Esophagus muscularis mucosa (tissue), 4 donors: Measurements from ENCODE around the gene ZFHX3. TPM values are rescaled to one million over a fixed set of nuclear protein-coding genes. Genes with fewer than 3 reads are reported as not detected.

Experiments used
- DNase-seq: peaks from one replicate; pipeline ENCODE4 v3.0.0-alpha.2; 2017; ENCODE audit errors: extremely low spot score
- H3K27ac ChIP-seq, 4 donors: fragments of 200-600 bp; sonication (generic); replicated peaks in 1 of 4; 1 replicate in 3 of 4; 2 replicates in 1 of 4; pipeline ENCODE4 v1.5.1; 2016 to 2019; ENCODE audit warnings: mild to moderate bottlenecking in 1 of 4
- H3K27me3 ChIP-seq, 4 donors: fragments of 200-600 bp; sonication (generic); one replicate each; pipeline versions ENCODE4 v1.5.1 to v1.6.0; 2016 to 2019
- H3K36me3 ChIP-seq, 4 donors: fragments of 200-600 bp; sonication (generic); one replicate each; pipeline ENCODE4 v1.5.1; 2016 to 2019
- H3K4me1 ChIP-seq, 4 donors: fragments of 200-600 bp; sonication (generic); one replicate each; pipeline ENCODE4 v1.5.1; 2016 to 2019
- H3K4me3 ChIP-seq, 4 donors: fragments of 200-600 bp; sonication (generic); 1 replicate in 2 of 4; 2 replicates in 2 of 4; pipeline ENCODE4 v1.5.1; 2016 to 2019; ENCODE audit warnings: mild to moderate bottlenecking in 4 of 4, moderate library complexity in 1 of 4
- H3K9me3 ChIP-seq, 4 donors: fragments of 200-600 bp; sonication (generic); 1 replicate in 3 of 4; 2 replicates in 1 of 4; pipeline ENCODE4 v1.5.1; 2016 to 2019
- CTCF ChIP-seq, 3 experiments: fragments of 200-600 bp in 2 of 3; fragments of 450-650 bp in 1 of 3; sonication (generic) in 2 of 3; IDR thresholded peaks; one replicate each; pipeline ENCODE4 v1.5.1; 2017 to 2019; ENCODE audit warnings: antibody characterized with exemption in 3 of 3, mild to moderate bottlenecking in 2 of 3, moderate library complexity in 1 of 3
- EP300 ChIP-seq: sonication (generic); formaldehyde crosslinking; IDR thresholded peaks from one replicate; pipeline ENCODE4 v1.6.1; 2017; ENCODE audit warnings: antibody characterized with exemption
- POLR2A ChIP-seq: fragments of 450-650 bp; IDR thresholded peaks from one replicate; pipeline ENCODE4 v1.6.1; 2017; ENCODE audit warnings: antibody characterized with exemption, moderate library complexity, mild to moderate bottlenecking, low read depth
- POLR2AphosphoS5 ChIP-seq, 2 donors: sonication (generic); formaldehyde crosslinking; IDR thresholded peaks; one replicate each; pipeline ENCODE4 v1.6.1; 2017; ENCODE audit warnings: antibody characterized with exemption in 2 of 2
- WGBS: methylation state at CpG from one replicate; pipeline ENCODE4 v1.1.5; 2018; 5-methylcytosine and 5-hydroxymethylcytosine counted together
- intact Hi-C: fragments of 100-400 bp; cut with DNase I; formaldehyde crosslinking; loops from one replicate; pipeline ENCODE4 v1.15.1; 2023
- total RNA-seq, 4 donors: library from RNA; depleted of rRNA; stranded (reverse); fragments of >200 nt; gene quantifications; one replicate each; pipeline versions ENCODE4 v1.1.0 to v1.2.1, GENCODE V29; 2016

ZFHX3 gene
- total RNA-seq, 4 donors from 2014 or later, result 25.7 to 53.0 (median 30.6) TPM

- 97% methylated on average over 5 of the region's 5 CpGs for WGBS
- intact Hi-C loops, result no loop called here
These were observed 77.3 kb downstream of the ZFHX3 start for GRCh38 chr16:72970656-72971055.

GRCh38 chr16:72969812-72970211, 78.1 kb downstream of the ZFHX3 start:
- no peak for TF ChIP-seq POLR2AphosphoS5 (IDR thresholded peaks at IDR 0.05)
- no peak for TF ChIP-seq EP300
- no peak for TF ChIP-seq POLR2A
- TF ChIP-seq CTCF (IDR thresholded peaks at IDR 0.05), result no peak
- H3K36me3 ChIP-seq, result peaks cover 0 to 3% (median 0%) of the 10 kb centered on the region in 4 donors
- no peak overlapping the region for H3K4me3 ChIP-seq
- peaks cover 3 to 16% (median 8%) of the 10 kb centered on the region in 4 donors for H3K4me1 ChIP-seq
- no peaks in the 10 kb centered on the region for H3K27me3 ChIP-seq
- intact Hi-C loops, result no loop called here
- no peak for DNase-seq
- H3K9me3 ChIP-seq, result no peaks in the 10 kb centered on the region
- 90% methylated on average over 4 of the region's 9 CpGs for WGBS
- no peak overlapping the region for H3K27ac ChIP-seq

More at GRCh38 chr16:72970656-72971055, 77.3 kb downstream of the ZFHX3 start:
- H3K27ac ChIP-seq, result no peak overlapping the region
- H3K4me1 ChIP-seq, result peaks cover 3 to 16% (median 8%) of the 10 kb centered on the region in 4 donors
- no peak for DNase-seq
- peaks cover 0 to 3% (median 0%) of the 10 kb centered on the region in 4 donors for H3K36me3 ChIP-seq
- TF ChIP-seq CTCF (IDR thresholded peaks at IDR 0.05), result no peak
- TF ChIP-seq POLR2A, result no peak
- no peak for TF ChIP-seq POLR2AphosphoS5 (IDR thresholded peaks at IDR 0.05)
- TF ChIP-seq EP300, result no peak
- no peaks in the 10 kb centered on the region for H3K27me3 ChIP-seq
- no peaks in the 10 kb centered on the region for H3K9me3 ChIP-seq
- no peak overlapping the region for H3K4me3 ChIP-seq

GRCh38 chr16:72969146-72969545, 78.8 kb downstream of the ZFHX3 start:
- DNase-seq, result no peak
- 72% methylated on average over 7 of the region's 7 CpGs for WGBS
- H3K4me3 ChIP-seq, result no peak overlapping the region
- H3K27me3 ChIP-seq, result no peaks in the 10 kb centered on the region
- intact Hi-C loops, result no loop called here
- H3K9me3 ChIP-seq, result no peaks in the 10 kb centered on the region
- TF ChIP-seq POLR2AphosphoS5 (IDR thresholded peaks at IDR 0.05) (peak in 1 of 2 donors; percentile 16), EP300 (no peak), POLR2A (no peak), CTCF (IDR thresholded peaks at IDR 0.05) (no peak)
- peaks cover 3 to 17% (median 8%) of the 10 kb centered on the region in 4 donors for H3K4me1 ChIP-seq
- peaks cover 0 to 3% (median 0%) of the 10 kb centered on the region in 4 donors for H3K36me3 ChIP-seq
- H3K27ac ChIP-seq, result peak overlapping the region in 1 of 4 donors; percentile 24

- H3K4me3 ChIP-seq, result no peak overlapping the region
- intact Hi-C loops, result no loop called here
- WGBS, result 83% methylated on average over 5 of the region's 5 CpGs
- H3K36me3 ChIP-seq, result peaks cover 0 to 3% (median 0%) of the 10 kb centered on the region in 4 donors
- H3K27ac ChIP-seq, result no peak overlapping the region
- TF ChIP-seq POLR2A, result no peak
- no peak for TF ChIP-seq CTCF (IDR thresholded peaks at IDR 0.05)
- no peak for TF ChIP-seq EP300
- no peak for TF ChIP-seq POLR2AphosphoS5 (IDR thresholded peaks at IDR 0.05)
- peaks cover 3 to 23% (median 8%) of the 10 kb centered on the region in 4 donors for H3K4me1 ChIP-seq
- no peaks in the 10 kb centered on the region for H3K27me3 ChIP-seq
- no peak for DNase-seq
- no peaks in the 10 kb centered on the region for H3K9me3 ChIP-seq
These were observed 80.0 kb downstream of the ZFHX3 start for GRCh38 chr16:72967941-72968340.
